Testis (tissue), 3 donors: ENCODE data around the gene OPN3. TPM values are rescaled to one million over a fixed set of nuclear protein-coding genes. Genes with fewer than 3 reads are reported as not detected.

Experiments
- DNase-seq: peaks from one replicate; pipeline ENCODE4 v3.0.0-alpha.2; 2019
- H3K27ac ChIP-seq, 2 donors: fragments of 200-600 bp; sonication (generic); one replicate each; pipeline ENCODE4 v1.5.1; 2019
- H3K27me3 ChIP-seq: fragments of 200-600 bp; sonication (generic); one replicate; pipeline ENCODE4 v1.5.1; 2019
- H3K36me3 ChIP-seq: fragments of 200-600 bp; sonication (generic); one replicate; pipeline ENCODE4 v1.5.1; 2017; ENCODE audit warnings: low read depth; ENCODE audit errors: missing control alignments
- H3K4me1 ChIP-seq: fragments of 200-600 bp; sonication (generic); one replicate; pipeline ENCODE4 v1.5.1; 2019
- H3K4me3 ChIP-seq, 2 donors: fragments of 200-600 bp; sonication (generic); one replicate each; pipeline ENCODE4 v1.5.1; 2017 to 2019
- H3K9me3 ChIP-seq: fragments of 200-600 bp; sonication (generic); one replicate; pipeline ENCODE4 v1.5.1; 2017
- CTCF ChIP-seq, 3 experiments: fragments of 450-650 bp in 2 of 3; fragments of 200-600 bp in 1 of 3; sonication (generic) in 1 of 3; IDR thresholded peaks; one replicate each; pipeline ENCODE4 v1.5.1; 2016 to 2019; ENCODE audit warnings: antibody characterized with exemption in 3 of 3, mild to moderate bottlenecking in 2 of 3, moderate library complexity in 1 of 3
- POLR2A ChIP-seq: fragments of 450-650 bp; IDR thresholded peaks from one replicate; pipeline ENCODE4 v1.6.1; 2017; ENCODE audit warnings: antibody characterized with exemption, mild to moderate bottlenecking, moderate library complexity
- WGBS, 2 donors: methylation state at CpG; one replicate each; pipeline ENCODE4 v1.1.5; 2018; 5-methylcytosine and 5-hydroxymethylcytosine counted together
- intact Hi-C: fragments of 100-400 bp; cut with DNase I; formaldehyde crosslinking; loops from one replicate; pipeline ENCODE4 v1.15.1; 2023; ENCODE audit warnings: low total_unique reads
- polyA plus RNA-seq: library from polyadenylated mRNA; stranded (reverse); fragments of 350-450 nt; fragmentation: Illumina TruSeq; extraction: RNeasy Lipid Tissue Mini Kit (QIAGEN cat#74804); gene quantifications from one replicate; pipeline ENCODE4 v1.2.3, GENCODE V29; 2014; ENCODE audit warnings: low read depth, low replicate concordance; ENCODE audit not compliant: insufficient read depth
- total RNA-seq, 2 donors: library from RNA; depleted of rRNA; stranded (reverse); fragments of >200 nt; gene quantifications; one replicate each; pipeline ENCODE4 v1.2.3, GENCODE V29; 2016

Gene OPN3
- total and polyA plus RNA-seq, 3 donors from 2014 or later = 25.8 to 45.8 (median 41.4) TPM

- no peak for DNase-seq
- Histone ChIP-seq H3K27ac (no peak overlapping the region), H3K27me3 (no peaks in the 10 kb centered on the region), H3K9me3 (no peaks in the 10 kb centered on the region), H3K4me1 (no peaks in the 10 kb centered on the region), H3K36me3 (no peaks in the 10 kb centered on the region), H3K4me3 (no peak overlapping the region)
- TF ChIP-seq POLR2A (no peak), CTCF (IDR thresholded peaks at IDR 0.05) (no peak)
- intact Hi-C loops = no loop called here
- WGBS, 2 donors = 84 to 87% methylated on average over 3 of the region's 3 CpGs
Measured at GRCh38 chr1:241598249-241598648, 41.9 kb downstream of the OPN3 start.

- no peak overlapping the region for H3K27ac ChIP-seq
- no peaks in the 10 kb centered on the region for H3K36me3 ChIP-seq
- H3K4me3 ChIP-seq = no peak overlapping the region
- no peaks in the 10 kb centered on the region for H3K27me3 ChIP-seq
- H3K4me1 ChIP-seq = no peaks in the 10 kb centered on the region
- no peaks in the 10 kb centered on the region for H3K9me3 ChIP-seq
- 76 to 77% methylated on average over 6 of the region's 6 CpGs for WGBS, 2 donors
- DNase-seq = no peak
- intact Hi-C loops = no loop called here
- no peak for TF ChIP-seq POLR2A
- no peak for TF ChIP-seq CTCF (IDR thresholded peaks at IDR 0.05)
Measured at GRCh38 chr1:241596633-241597032, 43.5 kb downstream of the OPN3 start.

GRCh38 chr1:241593186-241593585 lies 47.0 kb downstream of the OPN3 start:
- no peak overlapping the region for H3K27ac ChIP-seq
- no peaks in the 10 kb centered on the region for H3K36me3 ChIP-seq
- intact Hi-C loops = no loop called here
- DNase-seq = no peak
- TF ChIP-seq POLR2A (no peak), CTCF (IDR thresholded peaks at IDR 0.05) (no peak)
- H3K4me1 ChIP-seq = no peaks in the 10 kb centered on the region
- no peaks in the 10 kb centered on the region for H3K9me3 ChIP-seq
- H3K4me3 ChIP-seq = no peak overlapping the region
- 95 to 97% methylated on average over 1 of the region's 1 CpG for WGBS, 2 donors
- no peaks in the 10 kb centered on the region for H3K27me3 ChIP-seq

GRCh38 chr1:241592273-241592958 lies 47.8 kb downstream of the OPN3 start:
- no peak overlapping the region for H3K27ac ChIP-seq
- WGBS, 2 donors = 87 to 92% methylated on average over 3 of the region's 3 CpGs
- no peak overlapping the region for H3K4me3 ChIP-seq
- H3K4me1 ChIP-seq = no peaks in the 10 kb centered on the region
- TF ChIP-seq CTCF (IDR thresholded peaks at IDR 0.05) = no peak
- no peak for TF ChIP-seq POLR2A
- no peaks in the 10 kb centered on the region for H3K9me3 ChIP-seq
- intact Hi-C loops = no loop called here
- H3K36me3 ChIP-seq = no peaks in the 10 kb centered on the region
- no peaks in the 10 kb centered on the region for H3K27me3 ChIP-seq
- no peak for DNase-seq

- Histone ChIP-seq H3K4me3 (no peak overlapping the region), H3K36me3 (no peaks in the 10 kb centered on the region), H3K4me1 (no peaks in the 10 kb centered on the region), H3K27ac (no peak overlapping the region), H3K9me3 (no peaks in the 10 kb centered on the region), H3K27me3 (no peaks in the 10 kb centered on the region)
- no peak for DNase-seq
- intact Hi-C loops = no loop called here
- TF ChIP-seq CTCF (IDR thresholded peaks at IDR 0.05) (no peak), POLR2A (no peak)
- WGBS, 2 donors = 84 to 97% methylated on average over 5 of the region's 5 CpGs
Measured at GRCh38 chr1:241591736-241592135, 48.4 kb downstream of the OPN3 start.
